ENCODE data around the gene COG8. TPM values are rescaled to one million over a fixed set of nuclear protein-coding genes. Genes with fewer than 3 reads are reported as not detected.

Gene COG8
- total RNA-seq, 1 donor: 34.0 TPM

DNA sequence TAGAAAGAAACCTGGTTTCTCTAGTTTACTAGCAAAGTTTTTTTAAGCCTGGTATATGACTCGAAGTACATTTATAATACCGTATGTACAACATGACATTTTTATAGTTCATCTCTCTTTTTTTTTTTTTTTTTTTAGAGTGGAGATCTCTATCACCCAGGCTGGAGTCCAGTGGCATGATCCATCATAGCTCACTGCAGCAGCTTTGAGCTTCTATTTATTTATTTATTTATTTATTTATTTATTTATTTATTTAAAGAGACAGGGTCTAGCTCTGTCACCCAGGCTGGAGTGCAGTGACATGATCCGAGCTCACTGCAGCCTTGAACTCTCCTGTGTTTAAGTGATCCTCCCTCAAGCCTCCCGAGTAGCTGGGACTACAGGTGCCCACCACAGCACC lies 54.1 kb downstream of the COG8 start:
- no peaks in the 10 kb centered on the region for H3K27me3 ChIP-seq (ENCODE audit: insufficient read depth, low read length)
- H3K36me3 ChIP-seq (ENCODE audit: insufficient read depth, low read length): peaks cover 24% of the 10 kb centered on the region
- no peak for DNase-seq (ENCODE audit: insufficient read length, low spot score, missing footprints)
- no peak overlapping the region for H2AFZ ChIP-seq (ENCODE audit: low read length)
- TF ChIP-seq, protein P1, sequence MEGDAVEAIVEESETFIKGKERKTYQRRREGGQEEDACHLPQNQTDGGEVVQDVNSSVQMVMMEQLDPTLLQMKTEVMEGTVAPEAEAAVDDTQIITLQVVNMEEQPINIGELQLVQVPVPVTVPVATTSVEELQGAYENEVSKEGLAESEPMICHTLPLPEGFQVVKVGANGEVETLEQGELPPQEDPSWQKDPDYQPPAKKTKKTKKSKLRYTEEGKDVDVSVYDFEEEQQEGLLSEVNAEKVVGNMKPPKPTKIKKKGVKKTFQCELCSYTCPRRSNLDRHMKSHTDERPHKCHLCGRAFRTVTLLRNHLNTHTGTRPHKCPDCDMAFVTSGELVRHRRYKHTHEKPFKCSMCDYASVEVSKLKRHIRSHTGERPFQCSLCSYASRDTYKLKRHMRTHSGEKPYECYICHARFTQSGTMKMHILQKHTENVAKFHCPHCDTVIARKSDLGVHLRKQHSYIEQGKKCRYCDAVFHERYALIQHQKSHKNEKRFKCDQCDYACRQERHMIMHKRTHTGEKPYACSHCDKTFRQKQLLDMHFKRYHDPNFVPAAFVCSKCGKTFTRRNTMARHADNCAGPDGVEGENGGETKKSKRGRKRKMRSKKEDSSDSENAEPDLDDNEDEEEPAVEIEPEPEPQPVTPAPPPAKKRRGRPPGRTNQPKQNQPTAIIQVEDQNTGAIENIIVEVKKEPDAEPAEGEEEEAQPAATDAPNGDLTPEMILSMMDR (IDR thresholded peaks at IDR 0.05; ENCODE audit: extremely low read depth, low read depth, low read length): no peak
- H3K27ac ChIP-seq (ENCODE audit: low read depth, low read length): no peak overlapping the region
- H3K4me2 ChIP-seq (ENCODE audit: insufficient read depth, low read length): no peak overlapping the region
- H3K4me1 ChIP-seq (ENCODE audit: insufficient read depth, low read length): peaks cover 24% of the 10 kb centered on the region
- H3K4me3 ChIP-seq (ENCODE audit: insufficient read depth, low read length): no peak overlapping the region
- peaks cover 5% of the 10 kb centered on the region for H3K79me2 ChIP-seq (ENCODE audit: insufficient read depth, low read length)
- H3K9me3 ChIP-seq (ENCODE audit: low read depth, low read length): no peaks in the 10 kb centered on the region
- no peaks in the 10 kb centered on the region for H4K20me1 ChIP-seq (ENCODE audit: insufficient read depth, low read length)

DNA sequence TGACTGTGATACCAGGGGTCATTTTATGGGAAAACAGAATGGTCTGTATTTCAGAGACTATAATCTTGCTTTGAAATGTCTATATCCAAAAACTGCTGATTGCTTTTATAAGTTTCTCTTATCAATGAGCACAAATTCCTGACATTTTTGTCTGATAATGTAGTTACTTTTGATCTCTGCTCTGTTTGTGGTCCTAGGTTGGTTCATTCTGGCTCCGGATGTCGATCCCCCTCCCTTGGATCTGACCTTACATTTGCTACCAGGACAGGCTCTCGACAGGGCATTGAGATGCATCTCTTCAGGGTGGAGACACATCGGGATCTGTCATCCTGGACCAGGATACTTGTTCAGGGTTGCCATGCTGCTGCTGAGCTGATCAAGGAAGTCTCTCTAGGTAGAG lies 55.5 kb downstream of the COG8 start:
- no peaks in the 10 kb centered on the region for H3K27me3 ChIP-seq (ENCODE audit: insufficient read depth, low read length)
- no peak for DNase-seq (ENCODE audit: insufficient read length, low spot score, missing footprints)
- H2AFZ ChIP-seq (ENCODE audit: low read length): no peak overlapping the region
- H3K9me3 ChIP-seq (ENCODE audit: low read depth, low read length): no peaks in the 10 kb centered on the region
- H4K20me1 ChIP-seq (ENCODE audit: insufficient read depth, low read length): no peaks in the 10 kb centered on the region
- H3K79me2 ChIP-seq (ENCODE audit: insufficient read depth, low read length): peaks cover 9% of the 10 kb centered on the region
- no peak overlapping the region for H3K27ac ChIP-seq (ENCODE audit: low read depth, low read length)
- TF ChIP-seq, protein P1 (IDR thresholded peaks at IDR 0.05; ENCODE audit: extremely low read depth, low read depth, low read length): no peak
- H3K4me1 ChIP-seq (ENCODE audit: insufficient read depth, low read length): peaks cover 24% of the 10 kb centered on the region
- H3K4me2 ChIP-seq (ENCODE audit: insufficient read depth, low read length): no peak overlapping the region
- peaks cover 24% of the 10 kb centered on the region for H3K36me3 ChIP-seq (ENCODE audit: insufficient read depth, low read length)
- H3K4me3 ChIP-seq (ENCODE audit: insufficient read depth, low read length): no peak overlapping the region

DNA sequence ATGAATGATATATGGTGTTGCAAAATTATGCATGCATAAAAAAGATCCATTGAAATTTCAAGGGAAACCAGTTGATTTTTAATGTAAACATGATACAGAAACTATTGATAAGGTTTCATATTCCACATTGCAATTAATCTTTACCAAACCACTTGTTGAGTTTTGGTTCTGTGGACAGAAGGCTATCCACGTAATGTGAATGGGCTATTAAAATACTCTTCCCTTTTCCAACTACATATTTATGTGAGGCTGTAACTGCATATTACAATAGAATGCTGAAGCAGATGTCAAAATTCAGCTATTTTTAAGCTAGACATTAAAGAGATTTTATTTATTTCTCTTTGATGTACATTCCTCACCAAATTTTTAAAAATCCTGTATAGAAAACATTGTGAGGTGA lies 62.0 kb downstream of the COG8 start:
- Histone ChIP-seq H3K36me3 (ENCODE audit: insufficient read depth, low read length) (peaks cover 5% of the 10 kb centered on the region), H3K27me3 (ENCODE audit: insufficient read depth, low read length) (no peaks in the 10 kb centered on the region), H4K20me1 (ENCODE audit: insufficient read depth, low read length) (no peaks in the 10 kb centered on the region), H3K4me1 (ENCODE audit: insufficient read depth, low read length) (peaks cover 44% of the 10 kb centered on the region), H2AFZ (ENCODE audit: low read length) (no peak overlapping the region), H3K27ac (ENCODE audit: low read depth, low read length) (peak overlapping the region; percentile 88), H3K4me3 (ENCODE audit: insufficient read depth, low read length) (no peak overlapping the region), H3K9me3 (ENCODE audit: low read depth, low read length) (no peaks in the 10 kb centered on the region), H3K79me2 (ENCODE audit: insufficient read depth, low read length) (peaks cover 15% of the 10 kb centered on the region), H3K4me2 (ENCODE audit: insufficient read depth, low read length) (peak overlapping the region; percentile 69)
- no peak for DNase-seq (ENCODE audit: insufficient read length, low spot score, missing footprints)
- TF ChIP-seq, protein P1 (IDR thresholded peaks at IDR 0.05; ENCODE audit: extremely low read depth, low read depth, low read length): no peak

Other genes starting within 250 kb of the COG8 start
- gene HAS3, start 233.9 kb downstream of the COG8 start, total RNA-seq: 1.4 and 1.5 TPM in 2 replicates
- gene CHTF8, start 207.0 kb downstream of the COG8 start, total RNA-seq: 48.0 and 52.1 TPM in 2 replicates
- gene UTP4, start 206.9 kb downstream of the COG8 start, total RNA-seq: 17.4 and 18.0 TPM in 2 replicates
- gene SNTB2, start 152.4 kb downstream of the COG8 start, total RNA-seq: 35.5 and 38.6 TPM in 2 replicates
- 31.8 and 32.6 TPM in 2 replicates for gene VPS4A, start 28.2 kb downstream of the COG8 start, total RNA-seq
- gene PDF, start 9.0 kb downstream of the COG8 start, total RNA-seq: 11.2 and 13.0 TPM in 2 replicates
- gene NIP7, start 208 bp upstream of the COG8 start, total RNA-seq: 20.6 and 22.8 TPM in 2 replicates
- 0.29 and 0.72 TPM in 2 replicates for gene TMED6, start 12.2 kb upstream of the COG8 start, total RNA-seq
- gene TERF2, start 46.4 kb upstream of the COG8 start, total RNA-seq: 9.8 and 10.3 TPM in 2 replicates
- gene CYB5B, start 85.1 kb upstream of the COG8 start, total RNA-seq: 67.7 and 84.0 TPM in 2 replicates
- 29.3 and 41.8 TPM in 2 replicates for gene NFAT5, start 226.4 kb upstream of the COG8 start, total RNA-seq